Fibroblast of upper back skin (primary cell): ENCODE results near the gene SGTA.
"Not testable (repeated sequence)": the region's sequence is repeated elsewhere in the genome, so short reads cannot be mapped to it uniquely, and the experiment has no call there.

Experiments
- DNase-seq: peaks from one replicate; pipeline ENCODE4 v3.0.0-alpha.2; 2013

The SGTA gene

GRCh38 chr19:2792666-2793065 lies 9.6 kb upstream of the SGTA start:
- DNase-seq: not testable (repeated sequence)

- no peak for DNase-seq
These were observed 8.8 kb upstream of the SGTA start for GRCh38 chr19:2791876-2792275.

- no peak for DNase-seq
These were observed 8.4 kb upstream of the SGTA start for GRCh38 chr19:2791440-2791839.

GRCh38 chr19:2790557-2791271 lies 7.6 kb upstream of the SGTA start:
- no peak for DNase-seq

GRCh38 chr19:2790194-2790556 lies 7.1 kb upstream of the SGTA start:
- no peak for DNase-seq

- DNase-seq: no peak
These were observed 5.2 kb upstream of the SGTA start for GRCh38 chr19:2788237-2788636.

GRCh38 chr19:2787115-2787514 lies 4.0 kb upstream of the SGTA start:
- no peak for DNase-seq

- peak; percentile 99 for DNase-seq
These were observed 2.3 kb upstream of the SGTA start, which contains the start of gene THOP1 for GRCh38 chr19:2785244-2785997. Gene THOP1 (plus strand): TSS chr19:2785503. CDS start chr19:2785663, 160 bp downstream.

GRCh38 chr19:2783781-2784145 lies 690 bp upstream of the SGTA start:
- no peak for DNase-seq

- DNase-seq: no peak
These were observed 641 bp downstream of the SGTA start for GRCh38 chr19:2782329-2782935.

GRCh38 chr19:2780284-2780683 lies 2.8 kb downstream of the SGTA start:
- no peak for DNase-seq

- no peak for DNase-seq
These were observed 3.8 kb downstream of the SGTA start for GRCh38 chr19:2779121-2779740.

- DNase-seq: no peak
These were observed 5.0 kb downstream of the SGTA start for GRCh38 chr19:2777952-2778683.

- DNase-seq: no peak
These were observed 7.3 kb downstream of the SGTA start for GRCh38 chr19:2775556-2776430.

GRCh38 chr19:2774953-2775555 lies 8.0 kb downstream of the SGTA start:
- no peak for DNase-seq

GRCh38 chr19:2774083-2774679 lies 8.9 kb downstream of the SGTA start:
- DNase-seq: no peak

- DNase-seq: no peak
These were observed 11.0 kb downstream of the SGTA start for GRCh38 chr19:2771786-2772674.

GRCh38 chr19:2770055-2771013 lies 12.7 kb downstream of the SGTA start:
- DNase-seq: peak; percentile 23

- DNase-seq: no peak
These were observed 13.9 kb downstream of the SGTA start for GRCh38 chr19:2769218-2769617.
